Testis (tissue), 2 donors: ENCODE results near the gene KLK14.

Source experiments
- POLR2A ChIP-seq: fragments of 450-650 bp; IDR thresholded peaks from one replicate; pipeline ENCODE4 v1.6.1; 2017; ENCODE audit warnings: antibody characterized with exemption, mild to moderate bottlenecking, moderate library complexity
- TF ChIP-seq, protein P1 (sequence below), 3 experiments: fragments of 450-650 bp in 2 of 3; fragments of 200-600 bp in 1 of 3; sonication (generic) in 1 of 3; IDR thresholded peaks; one replicate each; pipeline ENCODE4 v1.5.1; 2016 to 2019; ENCODE audit warnings: antibody characterized with exemption in 3 of 3, mild to moderate bottlenecking in 2 of 3, moderate library complexity in 1 of 3

DNA sequence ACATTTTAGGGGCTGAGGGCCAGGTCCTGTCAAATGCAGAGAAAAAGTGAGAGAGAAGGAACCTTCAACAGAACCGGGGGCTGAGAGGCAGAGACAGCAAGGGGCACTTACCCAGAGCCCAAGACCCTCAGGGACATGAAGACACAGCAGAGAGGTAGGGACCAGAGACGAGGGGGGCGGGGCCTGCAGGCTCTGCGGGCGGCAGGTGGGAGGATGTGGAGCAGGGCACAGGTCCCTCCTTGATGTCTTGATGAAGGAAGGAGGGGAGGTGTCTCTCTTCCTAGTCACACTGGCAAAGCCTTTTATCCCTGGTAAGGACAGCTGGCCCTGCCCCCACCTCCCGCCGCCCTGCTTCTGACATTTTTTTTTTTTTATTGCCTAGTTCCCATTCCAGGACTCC, at the start of gene KLK14:
- TF ChIP-seq, protein P1, sequence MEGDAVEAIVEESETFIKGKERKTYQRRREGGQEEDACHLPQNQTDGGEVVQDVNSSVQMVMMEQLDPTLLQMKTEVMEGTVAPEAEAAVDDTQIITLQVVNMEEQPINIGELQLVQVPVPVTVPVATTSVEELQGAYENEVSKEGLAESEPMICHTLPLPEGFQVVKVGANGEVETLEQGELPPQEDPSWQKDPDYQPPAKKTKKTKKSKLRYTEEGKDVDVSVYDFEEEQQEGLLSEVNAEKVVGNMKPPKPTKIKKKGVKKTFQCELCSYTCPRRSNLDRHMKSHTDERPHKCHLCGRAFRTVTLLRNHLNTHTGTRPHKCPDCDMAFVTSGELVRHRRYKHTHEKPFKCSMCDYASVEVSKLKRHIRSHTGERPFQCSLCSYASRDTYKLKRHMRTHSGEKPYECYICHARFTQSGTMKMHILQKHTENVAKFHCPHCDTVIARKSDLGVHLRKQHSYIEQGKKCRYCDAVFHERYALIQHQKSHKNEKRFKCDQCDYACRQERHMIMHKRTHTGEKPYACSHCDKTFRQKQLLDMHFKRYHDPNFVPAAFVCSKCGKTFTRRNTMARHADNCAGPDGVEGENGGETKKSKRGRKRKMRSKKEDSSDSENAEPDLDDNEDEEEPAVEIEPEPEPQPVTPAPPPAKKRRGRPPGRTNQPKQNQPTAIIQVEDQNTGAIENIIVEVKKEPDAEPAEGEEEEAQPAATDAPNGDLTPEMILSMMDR (IDR thresholded peaks at IDR 0.05), result no peak
- TF ChIP-seq POLR2A, result no peak
